ENCODE data around the gene GIMAP5. TPM values are rescaled to one million over a fixed set of nuclear protein-coding genes. Genes with fewer than 3 reads are reported as not detected.

The GIMAP5 gene
- total and polyA plus RNA-seq, 4 donors: 3.1 to 29.4 (median 16.7) TPM

DNA sequence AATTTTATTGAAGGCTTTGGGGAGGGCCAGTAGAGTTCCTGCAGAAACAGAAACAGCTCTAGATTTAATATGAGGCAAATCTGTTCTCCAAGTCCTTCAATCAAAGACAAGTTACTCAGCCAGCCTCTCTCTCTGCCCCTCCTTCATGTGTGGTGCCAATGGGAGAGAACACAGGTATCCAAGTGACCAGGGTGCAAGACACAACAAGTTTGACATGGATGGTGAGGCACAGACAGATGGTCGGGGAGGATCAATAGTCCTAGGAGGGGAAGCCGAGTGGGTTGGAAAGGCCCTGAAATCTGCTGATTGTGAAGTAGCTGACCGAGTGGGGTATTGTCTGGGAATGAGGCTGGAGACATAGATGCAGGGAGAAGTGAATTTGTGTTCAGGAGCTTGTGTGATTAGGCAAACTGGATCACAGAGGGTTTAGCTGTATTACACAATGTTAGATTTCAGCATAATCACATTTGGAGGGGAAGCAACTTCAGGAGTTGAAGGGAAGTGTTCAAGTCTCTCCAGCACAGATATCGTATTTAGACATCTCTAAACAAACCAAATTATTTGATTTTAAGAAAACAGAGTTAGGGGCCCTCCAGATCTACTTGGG is 19.3 kb upstream of the GIMAP5 start:
- 64% methylated on average over 4 of the region's 4 CpGs for WGBS, 2 donors
- Histone ChIP-seq H3K27me3 (ENCODE audit: control insufficient read depth in 1 of 2, insufficient read depth in 2 of 2, low read length in 1 of 2) (no peaks in the 10 kb centered on the region), H3K36me3 (ENCODE audit: control insufficient read depth in 1 of 2, insufficient read depth in 2 of 2, low read length in 1 of 2) (no peaks in the 10 kb centered on the region), H3K4me3 (ENCODE audit: low read length in 2 of 2) (no peak overlapping the region), H3K27ac (ENCODE audit: low read depth in 1 of 2, low read length in 2 of 2) (no peak overlapping the region), H3K9me3 (ENCODE audit: control insufficient read depth, low read length) (peaks cover 1% of the 10 kb centered on the region), H3K4me1 (ENCODE audit: control insufficient read depth in 1 of 2, insufficient read depth in 2 of 2, low read length in 2 of 2) (no peaks in the 10 kb centered on the region)
- DNase-seq (no peak), ATAC-seq (ENCODE audit: low FRiP score) (peak; percentile 34)
- intact Hi-C loops (cut with DNase I): no loop called here

DNA sequence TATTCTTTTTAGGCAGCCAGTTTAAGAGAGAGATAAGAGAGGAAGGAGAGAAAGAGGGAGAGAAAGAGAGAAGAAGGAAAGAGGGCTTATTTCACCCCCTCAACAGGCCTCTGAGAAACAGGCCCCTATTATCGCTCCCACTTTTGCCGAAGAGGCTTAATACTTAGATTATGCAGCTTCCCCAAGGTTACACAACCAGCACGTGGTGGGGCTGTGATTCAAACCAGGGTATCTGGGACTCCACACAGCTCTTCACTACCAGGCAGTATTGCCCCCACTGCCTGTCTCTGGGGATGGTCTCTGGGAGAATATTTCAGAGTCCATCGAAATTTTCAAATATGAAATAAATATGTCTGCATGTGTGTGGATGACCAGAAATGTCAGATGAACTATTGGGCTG is 17.8 kb upstream of the GIMAP5 start:
- DNase-seq (no peak), ATAC-seq (ENCODE audit: low FRiP score) (no peak)
- no peak overlapping the region for H3K4me3 ChIP-seq (ENCODE audit: low read length in 2 of 2)
- peaks cover 1% of the 10 kb centered on the region for H3K9me3 ChIP-seq (ENCODE audit: control insufficient read depth, low read length)
- H3K27me3 ChIP-seq (ENCODE audit: control insufficient read depth in 1 of 2, insufficient read depth in 2 of 2, low read length in 1 of 2): no peaks in the 10 kb centered on the region
- H3K4me1 ChIP-seq (ENCODE audit: control insufficient read depth in 1 of 2, insufficient read depth in 2 of 2, low read length in 2 of 2): no peaks in the 10 kb centered on the region
- intact Hi-C loops (cut with DNase I): no loop called here
- H3K27ac ChIP-seq (ENCODE audit: low read depth in 1 of 2, low read length in 2 of 2): no peak overlapping the region
- H3K36me3 ChIP-seq (ENCODE audit: control insufficient read depth in 1 of 2, insufficient read depth in 2 of 2, low read length in 1 of 2): no peaks in the 10 kb centered on the region
- WGBS, 2 donors: 73 to 77% methylated on average over 4 of the region's 4 CpGs

- Histone ChIP-seq H3K4me1 (ENCODE audit: control insufficient read depth in 1 of 2, insufficient read depth in 2 of 2, low read length in 2 of 2) (no peaks in the 10 kb centered on the region), H3K27me3 (ENCODE audit: control insufficient read depth in 1 of 2, insufficient read depth in 2 of 2, low read length in 1 of 2) (no peaks in the 10 kb centered on the region), H3K9me3 (ENCODE audit: control insufficient read depth, low read length) (peaks cover 1% of the 10 kb centered on the region), H3K4me3 (ENCODE audit: low read length in 2 of 2) (no peak overlapping the region), H3K36me3 (ENCODE audit: control insufficient read depth in 1 of 2, insufficient read depth in 2 of 2, low read length in 1 of 2) (no peaks in the 10 kb centered on the region), H3K27ac (ENCODE audit: low read depth in 1 of 2, low read length in 2 of 2) (no peak overlapping the region)
- 90 to 92% methylated on average over 48 to 52 of the region's 52 CpGs for WGBS, 2 donors
- ATAC-seq (ENCODE audit: low FRiP score) (no peak), DNase-seq (no peak)
- intact Hi-C loops (cut with DNase I): no loop called here
Measured at GRCh38 chr7:150719960-150720891, 17.0 kb upstream of the GIMAP5 start.

GRCh38 chr7:150721970-150722373 is 15.2 kb upstream of the GIMAP5 start:
- Histone ChIP-seq H3K36me3 (ENCODE audit: control insufficient read depth in 1 of 2, insufficient read depth in 2 of 2, low read length in 1 of 2) (no peaks in the 10 kb centered on the region), H3K4me1 (ENCODE audit: control insufficient read depth in 1 of 2, insufficient read depth in 2 of 2, low read length in 2 of 2) (no peaks in the 10 kb centered on the region), H3K4me3 (ENCODE audit: low read length in 2 of 2) (no peak overlapping the region), H3K9me3 (ENCODE audit: control insufficient read depth, low read length) (peaks cover 4% of the 10 kb centered on the region), H3K27me3 (ENCODE audit: control insufficient read depth in 1 of 2, insufficient read depth in 2 of 2, low read length in 1 of 2) (no peaks in the 10 kb centered on the region), H3K27ac (ENCODE audit: low read depth in 1 of 2, low read length in 2 of 2) (no peak overlapping the region)
- ATAC-seq (ENCODE audit: low FRiP score): no peak
- intact Hi-C loops (cut with DNase I): no loop called here
- DNase-seq: no peak
- WGBS, 2 donors: 85 to 87% methylated on average over 11 of the region's 11 CpGs

DNA sequence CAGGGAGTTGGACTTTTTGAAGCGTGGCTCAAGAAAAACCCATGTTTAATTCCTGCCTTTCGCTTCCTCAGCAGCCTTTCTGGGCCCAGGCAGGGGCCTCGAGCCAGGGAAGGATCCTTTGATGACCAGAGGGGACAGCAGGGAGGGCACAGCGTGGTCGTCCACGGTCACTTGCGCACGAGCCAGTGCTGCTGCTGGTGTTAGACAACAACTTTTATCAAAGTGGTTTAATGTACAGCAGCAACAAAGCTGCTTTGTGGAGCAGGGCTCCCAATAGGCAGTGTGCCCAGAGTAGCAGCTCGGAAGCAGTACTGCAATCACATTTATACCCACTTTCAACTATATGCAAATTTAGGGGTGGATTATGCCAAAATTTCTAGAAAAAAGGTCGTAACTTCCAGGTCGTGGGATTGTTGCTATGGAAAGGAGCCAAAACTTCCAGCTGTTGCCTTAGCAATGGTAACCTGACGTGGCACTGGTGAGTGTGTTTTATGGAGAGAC is 14.7 kb upstream of the GIMAP5 start:
- intact Hi-C loops (cut with DNase I): no loop called here
- DNase-seq: no peak
- H3K9me3 ChIP-seq (ENCODE audit: control insufficient read depth, low read length): peaks cover 6% of the 10 kb centered on the region
- no peaks in the 10 kb centered on the region for H3K4me1 ChIP-seq (ENCODE audit: control insufficient read depth in 1 of 2, insufficient read depth in 2 of 2, low read length in 2 of 2)
- WGBS, 2 donors: 58 to 65% methylated on average over 12 of the region's 12 CpGs
- no peak for ATAC-seq (ENCODE audit: low FRiP score)
- H3K36me3 ChIP-seq (ENCODE audit: control insufficient read depth in 1 of 2, insufficient read depth in 2 of 2, low read length in 1 of 2): no peaks in the 10 kb centered on the region
- no peak overlapping the region for H3K27ac ChIP-seq (ENCODE audit: low read depth in 1 of 2, low read length in 2 of 2)
- H3K27me3 ChIP-seq (ENCODE audit: control insufficient read depth in 1 of 2, insufficient read depth in 2 of 2, low read length in 1 of 2): no peaks in the 10 kb centered on the region
- no peak overlapping the region for H3K4me3 ChIP-seq (ENCODE audit: low read length in 2 of 2)

DNA sequence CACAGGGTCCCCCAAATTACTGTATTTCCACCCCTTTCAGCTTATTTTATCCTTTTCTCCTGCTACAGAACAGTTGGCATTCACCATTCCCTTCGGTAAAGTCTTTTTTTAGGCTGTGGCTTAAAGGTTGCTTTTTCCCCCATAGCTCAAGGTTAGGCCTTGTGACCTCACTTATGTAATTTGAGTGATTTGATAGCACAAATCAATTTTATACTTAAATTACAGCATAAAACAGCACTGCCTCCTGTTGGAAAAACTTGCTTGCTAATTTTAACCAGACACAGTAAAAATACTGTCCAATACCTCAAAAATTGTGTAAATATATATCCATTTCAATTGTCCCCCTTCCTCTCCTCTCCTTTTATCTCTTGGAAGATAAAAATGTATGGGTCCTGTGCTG is 13.8 kb upstream of the GIMAP5 start:
- 75 to 79% methylated on average over 1 of the region's 1 CpG for WGBS, 2 donors
- Histone ChIP-seq H3K27ac (ENCODE audit: low read depth in 1 of 2, low read length in 2 of 2) (no peak overlapping the region), H3K4me3 (ENCODE audit: low read length in 2 of 2) (no peak overlapping the region), H3K4me1 (ENCODE audit: control insufficient read depth in 1 of 2, insufficient read depth in 2 of 2, low read length in 2 of 2) (no peaks in the 10 kb centered on the region), H3K36me3 (ENCODE audit: control insufficient read depth in 1 of 2, insufficient read depth in 2 of 2, low read length in 1 of 2) (no peaks in the 10 kb centered on the region), H3K27me3 (ENCODE audit: control insufficient read depth in 1 of 2, insufficient read depth in 2 of 2, low read length in 1 of 2) (no peaks in the 10 kb centered on the region), H3K9me3 (ENCODE audit: control insufficient read depth, low read length) (peaks cover 5% of the 10 kb centered on the region)
- intact Hi-C loops (cut with DNase I): no loop called here
- DNase-seq (no peak), ATAC-seq (ENCODE audit: low FRiP score) (no peak)

- Histone ChIP-seq H3K36me3 (ENCODE audit: control insufficient read depth in 1 of 2, insufficient read depth in 2 of 2, low read length in 1 of 2) (no peaks in the 10 kb centered on the region), H3K4me1 (ENCODE audit: control insufficient read depth in 1 of 2, insufficient read depth in 2 of 2, low read length in 2 of 2) (no peaks in the 10 kb centered on the region), H3K9me3 (ENCODE audit: control insufficient read depth, low read length) (peaks cover 5% of the 10 kb centered on the region), H3K4me3 (ENCODE audit: low read length in 2 of 2) (no peak overlapping the region), H3K27me3 (ENCODE audit: control insufficient read depth in 1 of 2, insufficient read depth in 2 of 2, low read length in 1 of 2) (no peaks in the 10 kb centered on the region), H3K27ac (ENCODE audit: low read depth in 1 of 2, low read length in 2 of 2) (no peak overlapping the region)
- WGBS, 2 donors: 72 to 76% methylated on average over 3 of the region's 3 CpGs
- intact Hi-C loops (cut with DNase I): no loop called here
- no peak for ATAC-seq (ENCODE audit: low FRiP score)
- DNase-seq: no peak
Measured at GRCh38 chr7:150727381-150727780, 9.8 kb upstream of the GIMAP5 start.

DNA sequence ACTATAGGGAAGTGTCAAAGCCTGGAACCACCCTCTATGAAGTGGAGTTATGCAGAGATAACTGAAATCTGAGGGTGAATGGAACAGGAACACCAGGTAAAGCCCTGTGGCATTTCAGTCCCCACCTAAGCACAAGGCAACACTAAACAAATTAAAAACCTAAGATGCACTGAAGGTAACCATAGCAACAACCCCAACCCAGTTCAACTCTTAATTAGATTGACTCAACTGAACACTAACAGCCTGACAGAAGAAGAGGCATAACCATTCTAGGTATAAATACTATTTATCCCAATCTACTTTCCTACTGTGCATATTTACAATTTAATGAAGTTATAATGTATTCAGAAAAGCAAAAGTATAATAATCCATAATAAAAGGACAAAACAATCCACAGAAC is 9.2 kb upstream of the GIMAP5 start:
- no peaks in the 10 kb centered on the region for H3K36me3 ChIP-seq (ENCODE audit: control insufficient read depth in 1 of 2, insufficient read depth in 2 of 2, low read length in 1 of 2)
- intact Hi-C loops (cut with DNase I): no loop called here
- DNase-seq (no peak), ATAC-seq (ENCODE audit: low FRiP score) (no peak)
- H3K4me3 ChIP-seq (ENCODE audit: low read length in 2 of 2): no peak overlapping the region
- peaks cover 5% of the 10 kb centered on the region for H3K9me3 ChIP-seq (ENCODE audit: control insufficient read depth, low read length)
- no peaks in the 10 kb centered on the region for H3K4me1 ChIP-seq (ENCODE audit: control insufficient read depth in 1 of 2, insufficient read depth in 2 of 2, low read length in 2 of 2)
- no peak overlapping the region for H3K27ac ChIP-seq (ENCODE audit: low read depth in 1 of 2, low read length in 2 of 2)
- no peaks in the 10 kb centered on the region for H3K27me3 ChIP-seq (ENCODE audit: control insufficient read depth in 1 of 2, insufficient read depth in 2 of 2, low read length in 1 of 2)

GRCh38 chr7:150728609-150729008 is 8.6 kb upstream of the GIMAP5 start:
- Histone ChIP-seq H3K9me3 (ENCODE audit: control insufficient read depth, low read length) (peaks cover 5% of the 10 kb centered on the region), H3K27ac (ENCODE audit: low read depth in 1 of 2, low read length in 2 of 2) (no peak overlapping the region), H3K4me1 (ENCODE audit: control insufficient read depth in 1 of 2, insufficient read depth in 2 of 2, low read length in 2 of 2) (no peaks in the 10 kb centered on the region), H3K4me3 (ENCODE audit: low read length in 2 of 2) (no peak overlapping the region), H3K27me3 (ENCODE audit: control insufficient read depth in 1 of 2, insufficient read depth in 2 of 2, low read length in 1 of 2) (no peaks in the 10 kb centered on the region), H3K36me3 (ENCODE audit: control insufficient read depth in 1 of 2, insufficient read depth in 2 of 2, low read length in 1 of 2) (no peaks in the 10 kb centered on the region)
- DNase-seq (no peak), ATAC-seq (ENCODE audit: low FRiP score) (no peak)
- intact Hi-C loops (cut with DNase I): no loop called here
